ENCODE results near the gene ZNF829.

The ZNF829 gene

GRCh38 chr19:36915992-36916830, at the start of gene ZNF829, which contains the start of gene ZNF568:
TSS of gene ZNF829 (minus strand) at chr19:36916291. CDS start at chr19:36915167, 1,124 bp downstream.
TSS of gene ZNF568 (plus strand) at chr19:36916332. CDS start at chr19:36922771, 6,439 bp downstream.
- peak; percentile 79 for TF ChIP-seq CTCF (conservative IDR thresholded peaks at IDR 0.05)
- peak; percentile 68 for TF ChIP-seq ZFX (IDR thresholded peaks at IDR 0.05)
- H3K27ac ChIP-seq: peak within 1 kb of the TSS; percentile 82

- H3K27ac ChIP-seq: no peak overlapping the region
- no peak for TF ChIP-seq CTCF (conservative IDR thresholded peaks at IDR 0.05)
- TF ChIP-seq ZFX (IDR thresholded peaks at IDR 0.05): no peak
Measured at GRCh38 chr19:36963280-36963679, 47.2 kb upstream of the ZNF829 start.

GRCh38 chr19:36962346-36962745, 46.3 kb upstream of the ZNF829 start:
- H3K27ac ChIP-seq: no peak overlapping the region
- TF ChIP-seq CTCF (conservative IDR thresholded peaks at IDR 0.05) (no peak), ZFX (IDR thresholded peaks at IDR 0.05) (no peak)

- H3K27ac ChIP-seq: no peak overlapping the region
- TF ChIP-seq CTCF (conservative IDR thresholded peaks at IDR 0.05) (no peak), ZFX (IDR thresholded peaks at IDR 0.05) (no peak)
Measured at GRCh38 chr19:36950335-36951119, 34.4 kb upstream of the ZNF829 start.

- TF ChIP-seq CTCF (conservative IDR thresholded peaks at IDR 0.05) (peak; percentile 19; the same call in 1 of the 2 replicates), ZFX (IDR thresholded peaks at IDR 0.05) (no peak)
- no peak overlapping the region for H3K27ac ChIP-seq
Measured at GRCh38 chr19:36939153-36939552, 23.1 kb upstream of the ZNF829 start.

- no peak overlapping the region for H3K27ac ChIP-seq
- TF ChIP-seq ZFX (IDR thresholded peaks at IDR 0.05) (no peak), CTCF (conservative IDR thresholded peaks at IDR 0.05) (no peak)
Measured at GRCh38 chr19:36931684-36932083, 15.6 kb upstream of the ZNF829 start.

- no peak overlapping the region for H3K27ac ChIP-seq
- no peak for TF ChIP-seq ZFX (IDR thresholded peaks at IDR 0.05)
- no peak for TF ChIP-seq CTCF (conservative IDR thresholded peaks at IDR 0.05)
Measured at GRCh38 chr19:36918090-36918489, 2.0 kb upstream of the ZNF829 start.
